IMR-90 (cell line): ENCODE measurements around the gene LRRC56. TPM values are rescaled to one million over a fixed set of nuclear protein-coding genes. Genes with fewer than 3 reads are reported as not detected.

Experiments used
- ATAC-seq: fragments of 200-7000 bp; cut with Tn5 transposase; 2 replicates; pipeline ENCODE4 v1.9.1; 2020; ENCODE audit warnings: low read depth, mild to moderate bottlenecking, moderate library complexity
- BruUV-seq: library from RNA; stranded (reverse); fragments of 400-500 nt; replicated peaks from 2 replicates; lab custom pipeline; 2021; lab: Mats Ljungman, UMichigan
- CTCF ChIA-PET: fragments of 300-600 bp; formaldehyde crosslinking; extraction: SDS; loops from one replicate; lab custom pipeline; 2021; ENCODE audit warnings: antibody characterized with exemption; lab: Yijun Ruan, JAX
- POLR2A ChIA-PET: fragments of 300-600 bp; sonication (Branson Sonifier 250); formaldehyde crosslinking; loops from one replicate; lab custom pipeline; 2022; ENCODE audit warnings: antibody characterized with exemption; ENCODE audit not compliant: unreplicated experiment; lab: Charles Lee
- DNase-seq: peaks from one replicate; pipeline ENCODE4 v3.0.0; 2013
- H2AFZ ChIP-seq: replicated peaks from 2 replicates; pipeline ENCODE3; 2013; ENCODE audit warnings: low read length, mild to moderate bottlenecking; ENCODE audit not compliant: poor library complexity
- H2AK5ac ChIP-seq: 2 replicates; pipeline ENCODE4 v1.6.1; 2013; ENCODE audit warnings: low read depth, low read length, inconsistent platforms
- H2AK9ac ChIP-seq: replicated peaks from 2 replicates; pipeline ENCODE3; 2013; ENCODE audit warnings: mild to moderate bottlenecking, low read depth, low read length, moderate library complexity; ENCODE audit not compliant: poor library complexity
- H2BK120ac ChIP-seq: 2 replicates; pipeline ENCODE4 v1.6.1; 2013; ENCODE audit warnings: low read depth, low read length, inconsistent platforms
- H2BK15ac ChIP-seq: 3 replicates; pipeline ENCODE4 v1.6.1; 2013; ENCODE audit warnings: low read depth, low read length, inconsistent platforms
- H2BK20ac ChIP-seq: 2 replicates; pipeline ENCODE4 v1.6.1; 2013; ENCODE audit warnings: low read depth, mild to moderate bottlenecking, inconsistent platforms, low read length, moderate library complexity
- H2BK5ac ChIP-seq: 2 replicates; pipeline ENCODE4 v1.6.1; 2013; ENCODE audit warnings: mild to moderate bottlenecking, low read depth, low read length, inconsistent platforms; ENCODE audit not compliant: poor library complexity, severe bottlenecking
- H3K14ac ChIP-seq: replicated peaks from 2 replicates; pipeline ENCODE4 v1.6.1; 2013; ENCODE audit warnings: low read depth, low read length, inconsistent platforms
- H3K18ac ChIP-seq: 2 replicates; pipeline ENCODE4 v1.6.1; 2013; ENCODE audit warnings: low read depth, low read length, control low read depth
- H3K23ac ChIP-seq: 2 replicates; pipeline ENCODE4 v1.6.1; 2013; ENCODE audit warnings: low read depth, low read length, inconsistent platforms
- H3K27ac ChIP-seq: 2 replicates; pipeline ENCODE4 v1.5.1; 2013; ENCODE audit warnings: mild to moderate bottlenecking, control low read depth, low read length; ENCODE audit not compliant: insufficient read depth
- H3K27me3 ChIP-seq: 2 replicates; pipeline ENCODE4 v1.6.1; 2013; ENCODE audit warnings: low read length; ENCODE audit not compliant: control insufficient read depth, insufficient read depth
- H3K36me3 ChIP-seq: 2 replicates; pipeline ENCODE4 v1.6.1; 2013; ENCODE audit warnings: low read length, mixed read lengths; ENCODE audit not compliant: control insufficient read depth, insufficient read depth
- H3K4ac ChIP-seq: 2 replicates; pipeline ENCODE4 v1.6.1; 2013; ENCODE audit warnings: low read depth, low read length, inconsistent platforms
- H3K4me1 ChIP-seq: 2 replicates; pipeline ENCODE4 v1.6.1; 2013; ENCODE audit warnings: low read length, mixed read lengths; ENCODE audit not compliant: control insufficient read depth, insufficient read depth
- H3K4me2 ChIP-seq: 2 replicates; pipeline ENCODE4 v1.6.1; 2013; ENCODE audit warnings: low read depth, mild to moderate bottlenecking, control low read depth, low read length, moderate library complexity
- H3K4me3 ChIP-seq: 2 replicates; pipeline ENCODE4 v1.5.1; 2013; ENCODE audit warnings: low read depth, mild to moderate bottlenecking, control low read depth, low read length, moderate library complexity; ENCODE audit not compliant: insufficient read depth
- H3K56ac ChIP-seq: 2 replicates; pipeline ENCODE4 v1.6.1; 2013; ENCODE audit warnings: low read length, inconsistent platforms; ENCODE audit not compliant: insufficient read depth; ENCODE audit errors: extremely low read depth
- H3K79me1 ChIP-seq, 2 experiments: 2 replicates each; pipeline ENCODE4 v1.6.1; 2013; ENCODE audit warnings: low read length in 2 of 2, inconsistent platforms in 1 of 2, low read depth in 1 of 2
- H3K9ac ChIP-seq: 2 replicates; pipeline ENCODE4 v1.6.1; 2013; ENCODE audit warnings: low read depth, low read length, control low read depth
- H3K9me1 ChIP-seq: 2 replicates; pipeline ENCODE4 v1.6.1; 2013; ENCODE audit warnings: low read length, inconsistent platforms; ENCODE audit not compliant: insufficient read depth
- H3K9me3 ChIP-seq: 2 replicates; pipeline ENCODE4 v1.6.1; 2013; ENCODE audit warnings: low read length; ENCODE audit not compliant: control insufficient read depth, insufficient read depth
- H4K20me1 ChIP-seq: 2 replicates; pipeline ENCODE4 v1.6.1; 2013; ENCODE audit warnings: low read length, inconsistent platforms; ENCODE audit not compliant: insufficient read depth
- H4K5ac ChIP-seq: 2 replicates; pipeline ENCODE4 v1.6.1; 2013; ENCODE audit warnings: mild to moderate bottlenecking, low read depth, low read length, control low read depth
- H4K8ac ChIP-seq, 2 experiments: 2 replicates each; pipeline ENCODE4 v1.6.1; 2013; ENCODE audit warnings: low read depth in 2 of 2, low read length in 2 of 2, control low read depth in 1 of 2, inconsistent platforms in 1 of 2
- H4K91ac ChIP-seq: 2 replicates; pipeline ENCODE4 v1.6.1; 2013; ENCODE audit warnings: low read depth, low read length, inconsistent platforms; ENCODE audit not compliant: insufficient read depth
- BHLHE40 ChIP-seq: fragments of 150-350 bp; IDR thresholded peaks from 2 replicates; pipeline ENCODE4 v1.6.1; 2016; ENCODE audit warnings: mild to moderate bottlenecking, low read depth, low read length
- CHD1 ChIP-seq: IDR thresholded peaks from 2 replicates; pipeline ENCODE4 v1.6.1; 2012; ENCODE audit warnings: low read depth, low read length, improper control_type of control experiment
- ELK1 ChIP-seq: fragments of 150-350 bp; IDR thresholded peaks from 2 replicates; pipeline ENCODE4 v1.6.1; 2016; ENCODE audit warnings: low read depth, mild to moderate bottlenecking, low read length, moderate library complexity, borderline replicate concordance
- MAFK ChIP-seq: IDR thresholded peaks from 2 replicates; pipeline ENCODE4 v1.6.1; 2012; ENCODE audit warnings: low read depth, low read length, improper control_type of control experiment
- RFX5 ChIP-seq: IDR thresholded peaks from 2 replicates; pipeline ENCODE4 v1.8.0; 2012; ENCODE audit warnings: low read depth, mild to moderate bottlenecking, low read length, moderate library complexity
- SMC3 ChIP-seq: fragments of 150-350 bp; IDR thresholded peaks from 2 replicates; pipeline ENCODE4 v1.6.1; 2016; ENCODE audit warnings: low read depth, mild to moderate bottlenecking, antibody characterized with exemption, low read length, moderate library complexity
- USF2 ChIP-seq: fragments of 150-350 bp; IDR thresholded peaks from 2 replicates; pipeline ENCODE4 v1.6.1; 2017; ENCODE audit warnings: mild to moderate bottlenecking, antibody characterized with exemption, low read length, low read depth
- WGBS, 2 experiments: methylation state at CpG; one replicate each; pipeline versions ENCODE4 v1.1.5 to v1.1.7; 2013; ENCODE audit warnings: missing lambda C conversion rate in 2 of 2; ENCODE audit not compliant: insufficient read length in 1 of 2; ENCODE audit errors: extremely low coverage in 2 of 2; 5-methylcytosine and 5-hydroxymethylcytosine counted together
- dilution Hi-C: fragments of 300-500 bp; cut with HindIII; formaldehyde crosslinking; loops from one replicate; pipeline ENCODE4 v1.14.3; 2018; ENCODE audit warnings: low sequenced_read_pairs; ENCODE audit not compliant: unreplicated experiment
- in situ Hi-C: fragments of 300-500 bp; cut with MboI; formaldehyde crosslinking; loops from 3 replicates; pipeline ENCODE4 v1.14.3; 2019; ENCODE audit warnings: low sequenced_read_pairs, inconsistent platforms, mixed read lengths
- intact Hi-C: fragments of 100-400 bp; cut with micrococcal nuclease; formaldehyde crosslinking; loops from 2 replicates; pipeline ENCODE4 v1.10.0; 2022
- polyA plus RNA-seq, 3 experiments: library from polyadenylated mRNA; depleted of rRNA; stranded (reverse); fragments of >200 nt; gene quantifications; 2 replicates each; pipeline ENCODE4 v1.2.3, GENCODE V29; 2012; ENCODE audit warnings: low replicate concordance in 1 of 3
- total RNA-seq: library from RNA; depleted of rRNA; stranded (reverse); fragments of >200 nt; gene quantifications from 2 replicates; pipeline ENCODE4 v1.2.3, GENCODE V29; 2012

The LRRC56 gene
- total and polyA plus RNA-seq, 2 of the 4 experiments (the other 2 are of a cell fraction), result 0.36 to 1.3 TPM

GRCh38 chr11:589798-590197, 52.5 kb downstream of the LRRC56 start:
- BruUV-seq, result no TSS peak
- no peak overlapping the region for H3K4ac ChIP-seq
- no peak overlapping the region for H2BK5ac ChIP-seq
- CTCF ChIA-PET, result no interaction called here
- POLR2A ChIA-PET, result no interaction called here
- H2AK5ac ChIP-seq, result no peak overlapping the region
- intact Hi-C loops, result no loop called here
- H3K56ac ChIP-seq, result no peak overlapping the region
- H3K9me3 ChIP-seq, result no peaks in the 10 kb centered on the region
- H3K14ac ChIP-seq, result no peak overlapping the region
- H2BK120ac ChIP-seq, result no peak overlapping the region
- in situ Hi-C loops, result no loop called here
- H4K20me1 ChIP-seq, result peaks cover 67% of the 10 kb centered on the region
- no peak overlapping the region for H3K27ac ChIP-seq
- no peak overlapping the region for H3K18ac ChIP-seq
- ATAC-seq (no peak), DNase-seq (no peak)
- H4K5ac ChIP-seq, result no peak overlapping the region
- dilution Hi-C loops, result no loop called here
- H3K4me1 ChIP-seq, result peaks cover 7% of the 10 kb centered on the region; the same call in 1 of the 2 replicates
- no peak overlapping the region for H4K8ac ChIP-seq
- 93% methylated on average over 18 of the region's 26 CpGs; no CpG with 5 or more reads in 1 of the 2 experiments for WGBS, 2 experiments
- peaks cover 36 to 74% of the 10 kb centered on the region in 2 experiments for H3K79me1 ChIP-seq
- H3K9me1 ChIP-seq, result peaks cover 6% of the 10 kb centered on the region; the same call in 1 of the 2 replicates
- H4K91ac ChIP-seq, result no peak overlapping the region
- no peak overlapping the region for H3K4me2 ChIP-seq
- no peak overlapping the region for H2BK20ac ChIP-seq
- H3K36me3 ChIP-seq, result peaks cover 62% of the 10 kb centered on the region
- peak overlapping the region; percentile 55 for H2AK9ac ChIP-seq
- no peak overlapping the region for H3K23ac ChIP-seq
- no peak overlapping the region for H3K4me3 ChIP-seq
- TF ChIP-seq RFX5 (no peak), ELK1 (no peak), MAFK (no peak), SMC3 (no peak), CHD1 (no peak), USF2 (no peak), BHLHE40 (no peak)
- H3K27me3 ChIP-seq, result no peaks in the 10 kb centered on the region
- no peak overlapping the region for H2AFZ ChIP-seq
- H2BK15ac ChIP-seq, result no peak overlapping the region
- no peak overlapping the region for H3K9ac ChIP-seq
